ENCODE measurements around the gene PAPPA2. TPM values are rescaled to one million over a fixed set of nuclear protein-coding genes. Genes with fewer than 3 reads are reported as not detected.

The PAPPA2 gene
- total RNA-seq, 2 donors from 2014 or later, result 1.3 TPM; not detected in 1

- WGBS, 2 experiments (ENCODE audit: insufficient coverage in 1 of 2, insufficient read length in 1 of 2), result 54 to 78% methylated on average over 3 to 4 of the region's 4 CpGs
- H3K4me1 Mint-ChIP-seq, result peaks cover 15% of the 10 kb centered on the region
- H3K4me3 Mint-ChIP-seq, result no peak overlapping the region
- TF ChIP-seq CTCF (conservative IDR thresholded peaks at IDR 0.05), result no peak
- peaks cover 72% of the 10 kb centered on the region for H3K27me3 Mint-ChIP-seq (ENCODE audit: insufficient read depth)
- H3K27me3 ChIP-seq (ENCODE audit: control insufficient read depth, insufficient read depth, low read length, poor library complexity, severe bottlenecking), result peaks cover 69% of the 10 kb centered on the region
- no peaks in the 10 kb centered on the region for H3K36me3 ChIP-seq (ENCODE audit: control insufficient read depth, insufficient read depth, low read length)
- no peak overlapping the region for H3K4me3 ChIP-seq (ENCODE audit: low read length)
- peaks cover 5% of the 10 kb centered on the region for H3K4me1 ChIP-seq (ENCODE audit: control insufficient read depth, insufficient read depth, low read length)
- H3K27ac ChIP-seq (ENCODE audit: low read depth, low read length), result no peak overlapping the region
- no peak overlapping the region for H3K27ac Mint-ChIP-seq
- H3K9me3 ChIP-seq (ENCODE audit: control insufficient read depth, low read length), result no peaks in the 10 kb centered on the region
- no peak overlapping the region for H3K9ac ChIP-seq (ENCODE audit: extremely low read depth, low read length, poor library complexity, severe bottlenecking)
- no peaks in the 10 kb centered on the region for H3K36me3 Mint-ChIP-seq (ENCODE audit: low read depth)
- H3K9me3 Mint-ChIP-seq, result no peaks in the 10 kb centered on the region
- DNase-seq, result no peak
These were observed 114.7 kb downstream of the PAPPA2 start for GRCh38 chr1:176577646-176578197.

GRCh38 chr1:176579087-176579486 lies 116.1 kb downstream of the PAPPA2 start:
- no peak for TF ChIP-seq CTCF (conservative IDR thresholded peaks at IDR 0.05)
- no peak overlapping the region for H3K27ac ChIP-seq (ENCODE audit: low read depth, low read length)
- no peak for DNase-seq
- H3K4me3 ChIP-seq (ENCODE audit: low read length), result no peak overlapping the region
- H3K9ac ChIP-seq (ENCODE audit: extremely low read depth, low read length, poor library complexity, severe bottlenecking), result no peak overlapping the region
- no peaks in the 10 kb centered on the region for H3K9me3 ChIP-seq (ENCODE audit: control insufficient read depth, low read length)
- no peaks in the 10 kb centered on the region for H3K4me1 ChIP-seq (ENCODE audit: control insufficient read depth, insufficient read depth, low read length)
- Mint-ChIP-seq H3K4me1 (peaks cover 7% of the 10 kb centered on the region), H3K4me3 (no peak overlapping the region), H3K27ac (no peak overlapping the region), H3K36me3 (ENCODE audit: low read depth) (no peaks in the 10 kb centered on the region), H3K27me3 (ENCODE audit: insufficient read depth) (peaks cover 61% of the 10 kb centered on the region), H3K9me3 (no peaks in the 10 kb centered on the region)
- no peaks in the 10 kb centered on the region for H3K36me3 ChIP-seq (ENCODE audit: control insufficient read depth, insufficient read depth, low read length)
- WGBS, 2 experiments (ENCODE audit: insufficient coverage in 1 of 2, insufficient read length in 1 of 2), result 82 to 100% methylated on average over 1 to 3 of the region's 3 CpGs
- peaks cover 69% of the 10 kb centered on the region for H3K27me3 ChIP-seq (ENCODE audit: control insufficient read depth, insufficient read depth, low read length, poor library complexity, severe bottlenecking)

GRCh38 chr1:176595217-176595616 lies 132.2 kb downstream of the PAPPA2 start:
- Histone ChIP-seq H3K9ac (ENCODE audit: extremely low read depth, low read length, poor library complexity, severe bottlenecking) (no peak overlapping the region), H3K4me3 (ENCODE audit: low read length) (no peak overlapping the region), H3K4me1 (ENCODE audit: control insufficient read depth, insufficient read depth, low read length) (no peaks in the 10 kb centered on the region), H3K36me3 (ENCODE audit: control insufficient read depth, insufficient read depth, low read length) (no peaks in the 10 kb centered on the region), H3K9me3 (ENCODE audit: control insufficient read depth, low read length) (no peaks in the 10 kb centered on the region), H3K27me3 (ENCODE audit: control insufficient read depth, insufficient read depth, low read length, poor library complexity, severe bottlenecking) (no peaks in the 10 kb centered on the region), H3K27ac (ENCODE audit: low read depth, low read length) (no peak overlapping the region)
- TF ChIP-seq CTCF (conservative IDR thresholded peaks at IDR 0.05), result no peak
- no peaks in the 10 kb centered on the region for H3K4me1 Mint-ChIP-seq
- 91 to 95% methylated on average over 12 to 16 of the region's 16 CpGs for WGBS, 2 experiments (ENCODE audit: insufficient coverage in 1 of 2, insufficient read length in 1 of 2)
- H3K27me3 Mint-ChIP-seq (ENCODE audit: insufficient read depth), result no peaks in the 10 kb centered on the region
- no peaks in the 10 kb centered on the region for H3K9me3 Mint-ChIP-seq
- no peak for DNase-seq
- no peaks in the 10 kb centered on the region for H3K36me3 Mint-ChIP-seq (ENCODE audit: low read depth)
- no peak overlapping the region for H3K27ac Mint-ChIP-seq
- no peak overlapping the region for H3K4me3 Mint-ChIP-seq

Data from endodermal cell (in vitro differentiated cells).